ENCODE data around the gene TMEM176B.

The TMEM176B gene

GRCh38 chr7:150799741-150800580 lies at the start of gene TMEM176B:
TMEM176B (minus strand) TSS chr7:150800364; CDS start chr7:150796569, 3,795 bp downstream.
- no peak for DNase-seq

- DNase-seq = no peak
These were observed 49.1 kb upstream of the TMEM176B start for GRCh38 chr7:150849204-150849775.

- no peak for DNase-seq
These were observed 48.5 kb upstream of the TMEM176B start for GRCh38 chr7:150848561-150849115.

GRCh38 chr7:150848111-150848510 lies 47.9 kb upstream of the TMEM176B start:
- no peak for DNase-seq

- no peak for DNase-seq
These were observed 47.4 kb upstream of the TMEM176B start for GRCh38 chr7:150847536-150847935.

- no peak for DNase-seq
These were observed 46.3 kb upstream of the TMEM176B start for GRCh38 chr7:150846291-150847115.

- no peak for DNase-seq
These were observed 45.3 kb upstream of the TMEM176B start for GRCh38 chr7:150845421-150845861.

GRCh38 chr7:150842716-150843115 lies 42.6 kb upstream of the TMEM176B start:
- no peak for DNase-seq

GRCh38 chr7:150842018-150842417 lies 41.9 kb upstream of the TMEM176B start:
- no peak for DNase-seq

- no peak for DNase-seq
These were observed 38.9 kb upstream of the TMEM176B start for GRCh38 chr7:150838965-150839650.

GRCh38 chr7:150835702-150836280 lies 35.6 kb upstream of the TMEM176B start:
- DNase-seq = no peak

- no peak for DNase-seq
These were observed 34.9 kb upstream of the TMEM176B start for GRCh38 chr7:150835019-150835418.

- no peak for DNase-seq
These were observed 31.7 kb upstream of the TMEM176B start for GRCh38 chr7:150831851-150832250.

- peak; percentile 25 for DNase-seq
These were observed 30.8 kb upstream of the TMEM176B start for GRCh38 chr7:150830937-150831336.

GRCh38 chr7:150829426-150829825 lies 29.3 kb upstream of the TMEM176B start:
- DNase-seq = no peak

- no peak for DNase-seq
These were observed 28.2 kb upstream of the TMEM176B start for GRCh38 chr7:150828384-150828783.

GRCh38 chr7:150826061-150826849 lies 26.1 kb upstream of the TMEM176B start:
- DNase-seq = no peak

GRCh38 chr7:150824379-150825177 lies 24.4 kb upstream of the TMEM176B start:
- no peak for DNase-seq

- no peak for DNase-seq
These were observed 23.4 kb upstream of the TMEM176B start for GRCh38 chr7:150823484-150824126.

GRCh38 chr7:150823043-150823442 lies 22.9 kb upstream of the TMEM176B start:
- no peak for DNase-seq
